PFSK-1 (cell line): ENCODE data around the gene KDM4F.

Experiments used
- FOXP2 ChIP-seq: optimal IDR thresholded peaks from 2 replicates; pipeline ENCODE3; 2011; ENCODE audit warnings: borderline replicate concordance, control low read depth, inconsistent platforms; ENCODE audit not compliant: insufficient read depth; ENCODE audit errors: extremely low read length, extremely low read depth
- POLR2AphosphoS5 ChIP-seq: IDR thresholded peaks from 2 replicates; pipeline ENCODE4 v1.6.1; 2012; ENCODE audit warnings: low read depth, mild to moderate bottlenecking, control low read depth, low read length, moderate library complexity
- SIN3A ChIP-seq: IDR thresholded peaks from 2 replicates; pipeline ENCODE4 v1.6.1; 2012; ENCODE audit warnings: mild to moderate bottlenecking, low read length, moderate library complexity, borderline replicate concordance; ENCODE audit not compliant: insufficient read depth
- TAF1 ChIP-seq: IDR thresholded peaks from 2 replicates; pipeline ENCODE4 v1.6.1; 2012; ENCODE audit warnings: low read length, control low read depth, borderline replicate concordance; ENCODE audit not compliant: insufficient read depth
- TF ChIP-seq, protein P1 (sequence below), 2 experiments: IDR thresholded peaks; 2 replicates each; pipeline versions ENCODE4 v1.6.1 to v1.8.0; 2011 to 2012; ENCODE audit warnings: low read depth in 2 of 2, low read length in 2 of 2, control low read depth in 1 of 2, inconsistent platforms in 1 of 2, mild to moderate bottlenecking in 1 of 2, moderate library complexity in 1 of 2; ENCODE audit not compliant: insufficient read depth in 1 of 2

DNA sequence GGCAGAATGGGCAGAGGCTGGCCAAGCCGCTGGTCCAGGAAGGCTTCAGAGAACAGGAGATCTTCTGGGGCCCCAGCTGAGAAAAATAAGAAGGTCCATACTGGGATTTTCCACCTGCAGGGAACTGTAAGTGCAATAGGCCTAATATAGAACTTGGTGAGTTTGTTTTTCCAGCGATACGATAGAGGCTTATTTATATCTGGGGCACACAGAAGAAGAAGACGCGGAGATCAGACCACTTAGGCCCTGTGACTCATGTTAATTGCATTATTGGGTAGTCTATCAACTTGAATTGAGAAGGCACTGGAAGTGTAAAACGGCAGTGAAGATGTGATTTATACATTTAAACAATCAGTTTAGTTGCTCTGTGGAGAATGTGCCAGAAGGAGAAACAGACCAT, 9.8 kb downstream of the KDM4F start:
- no peak for TF ChIP-seq TAF1
- TF ChIP-seq POLR2AphosphoS5 = no peak
- TF ChIP-seq, protein P1, sequence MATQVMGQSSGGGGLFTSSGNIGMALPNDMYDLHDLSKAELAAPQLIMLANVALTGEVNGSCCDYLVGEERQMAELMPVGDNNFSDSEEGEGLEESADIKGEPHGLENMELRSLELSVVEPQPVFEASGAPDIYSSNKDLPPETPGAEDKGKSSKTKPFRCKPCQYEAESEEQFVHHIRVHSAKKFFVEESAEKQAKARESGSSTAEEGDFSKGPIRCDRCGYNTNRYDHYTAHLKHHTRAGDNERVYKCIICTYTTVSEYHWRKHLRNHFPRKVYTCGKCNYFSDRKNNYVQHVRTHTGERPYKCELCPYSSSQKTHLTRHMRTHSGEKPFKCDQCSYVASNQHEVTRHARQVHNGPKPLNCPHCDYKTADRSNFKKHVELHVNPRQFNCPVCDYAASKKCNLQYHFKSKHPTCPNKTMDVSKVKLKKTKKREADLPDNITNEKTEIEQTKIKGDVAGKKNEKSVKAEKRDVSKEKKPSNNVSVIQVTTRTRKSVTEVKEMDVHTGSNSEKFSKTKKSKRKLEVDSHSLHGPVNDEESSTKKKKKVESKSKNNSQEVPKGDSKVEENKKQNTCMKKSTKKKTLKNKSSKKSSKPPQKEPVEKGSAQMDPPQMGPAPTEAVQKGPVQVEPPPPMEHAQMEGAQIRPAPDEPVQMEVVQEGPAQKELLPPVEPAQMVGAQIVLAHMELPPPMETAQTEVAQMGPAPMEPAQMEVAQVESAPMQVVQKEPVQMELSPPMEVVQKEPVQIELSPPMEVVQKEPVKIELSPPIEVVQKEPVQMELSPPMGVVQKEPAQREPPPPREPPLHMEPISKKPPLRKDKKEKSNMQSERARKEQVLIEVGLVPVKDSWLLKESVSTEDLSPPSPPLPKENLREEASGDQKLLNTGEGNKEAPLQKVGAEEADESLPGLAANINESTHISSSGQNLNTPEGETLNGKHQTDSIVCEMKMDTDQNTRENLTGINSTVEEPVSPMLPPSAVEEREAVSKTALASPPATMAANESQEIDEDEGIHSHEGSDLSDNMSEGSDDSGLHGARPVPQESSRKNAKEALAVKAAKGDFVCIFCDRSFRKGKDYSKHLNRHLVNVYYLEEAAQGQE (IDR thresholded peaks at IDR 0.05; ENCODE audit: insufficient read depth in 1 of 2, low read depth in 2 of 2, low read length in 2 of 2) = no peak
- no peak for TF ChIP-seq SIN3A
- no peak for TF ChIP-seq FOXP2
